Activated naive CD8-positive, alpha-beta T cell treated with anti-CD3 and anti-CD28 coated beads, Interleukin-2, amount 10 ng/mL, durations not matched to agents 7 days and 5 days (primary cell): ENCODE data around the gene CHTOP. TPM values are rescaled to one million over a fixed set of nuclear protein-coding genes. Genes with fewer than 3 reads are reported as not detected.

Experiments
- ATAC-seq: fragments of 150-1000 bp; cut with Tn5 transposase; one replicate; pipeline ENCODE4 v1.10.0; 2021; ENCODE audit warnings: low read depth, moderate library complexity
- POLR2A ChIA-PET: fragments of 350-600 bp; sonication (Branson Sonifier 250); formaldehyde crosslinking; loops from one replicate; lab custom pipeline; 2021; ENCODE audit warnings: antibody characterized with exemption; lab: Charles Lee
- DNase-seq: peaks from one replicate; pipeline ENCODE4 v3.0.0; 2021
- H3K27ac Mint-ChIP-seq: one replicate; pipeline ENCODE4 v1.8.0; 2022; ENCODE audit warnings: mild to moderate bottlenecking, mixed read lengths
- H3K27me3 Mint-ChIP-seq: one replicate; pipeline ENCODE4 v1.8.0; 2022; ENCODE audit warnings: mild to moderate bottlenecking, moderate library complexity, mixed read lengths
- H3K36me3 Mint-ChIP-seq: one replicate; pipeline ENCODE4 v1.8.0; 2021; ENCODE audit warnings: mild to moderate bottlenecking, mixed read lengths
- H3K4me1 Mint-ChIP-seq: one replicate; pipeline ENCODE4 v1.8.0; 2021; ENCODE audit warnings: mixed read lengths
- H3K4me3 Mint-ChIP-seq: one replicate; pipeline ENCODE4 v1.8.0; 2022; ENCODE audit warnings: mild to moderate bottlenecking, moderate library complexity, mixed read lengths
- H3K9me3 Mint-ChIP-seq: one replicate; pipeline ENCODE4 v1.8.0; 2021; ENCODE audit warnings: mixed read lengths
- total RNA-seq, 2 experiments: library from RNA; stranded (reverse); gene quantifications; one replicate each; pipeline ENCODE4 v1.2.3, GENCODE V29; 2021

CHTOP gene
- total RNA-seq, 2 experiments from 2014 or later: 98.1 to 105 TPM

DNA sequence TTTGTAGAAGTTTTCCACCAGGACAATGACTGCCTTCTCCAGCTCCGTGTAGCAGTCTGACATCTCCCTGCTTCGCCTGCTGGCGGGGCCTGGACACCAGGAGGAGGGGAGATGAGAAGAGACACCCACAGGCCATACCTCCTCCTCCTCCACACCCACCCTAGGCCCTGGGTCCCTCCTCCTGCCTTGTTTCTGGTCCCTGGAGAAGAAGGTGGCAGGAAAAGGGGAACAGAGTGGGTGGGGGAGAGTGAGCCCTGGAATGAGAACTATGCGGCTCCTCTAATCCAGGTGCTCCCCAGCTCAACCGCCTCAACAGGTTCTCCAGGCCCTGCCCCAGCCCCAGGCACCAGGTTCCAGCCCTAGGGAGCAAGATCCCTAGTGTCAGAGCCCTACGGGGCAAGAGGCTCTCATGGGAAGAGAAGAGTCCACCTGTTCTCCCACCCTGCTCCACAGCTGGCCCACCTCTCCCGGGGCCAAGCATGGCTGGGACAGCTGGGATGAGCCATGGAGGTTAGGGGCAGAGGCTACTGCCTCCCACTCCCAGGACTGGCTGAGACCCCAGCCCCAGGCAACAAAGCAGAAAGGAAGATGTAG is 25.7 kb upstream of the CHTOP start:
- no peaks in the 10 kb centered on the region for H3K4me1 Mint-ChIP-seq
- no peaks in the 10 kb centered on the region for H3K9me3 Mint-ChIP-seq
- ATAC-seq (no peak), DNase-seq (no peak)
- H3K36me3 Mint-ChIP-seq: no peaks in the 10 kb centered on the region
- POLR2A ChIA-PET: interaction anchor here (0.7 kb wide), 1 partner anchor 25 kb away, joined by 3 read pairs; the partner anchor contains the start of gene CHTOP
- no peak overlapping the region for H3K4me3 Mint-ChIP-seq
- H3K27ac Mint-ChIP-seq: no peak overlapping the region
- peaks cover 4% of the 10 kb centered on the region for H3K27me3 Mint-ChIP-seq

GRCh38 chr1:153608742-153609584 is 24.9 kb upstream of the CHTOP start:
- no peak overlapping the region for H3K27ac Mint-ChIP-seq
- no peaks in the 10 kb centered on the region for H3K4me1 Mint-ChIP-seq
- no peak for DNase-seq
- no peak for ATAC-seq
- no peaks in the 10 kb centered on the region for H3K36me3 Mint-ChIP-seq
- peaks cover 4% of the 10 kb centered on the region for H3K27me3 Mint-ChIP-seq
- POLR2A ChIA-PET: interaction anchor here (0.6 kb wide), 1 partner anchor 39 kb away, joined by 4 read pairs; no protein-coding TSS in a partner anchor
- H3K4me3 Mint-ChIP-seq: no peak overlapping the region
- no peaks in the 10 kb centered on the region for H3K9me3 Mint-ChIP-seq

DNA sequence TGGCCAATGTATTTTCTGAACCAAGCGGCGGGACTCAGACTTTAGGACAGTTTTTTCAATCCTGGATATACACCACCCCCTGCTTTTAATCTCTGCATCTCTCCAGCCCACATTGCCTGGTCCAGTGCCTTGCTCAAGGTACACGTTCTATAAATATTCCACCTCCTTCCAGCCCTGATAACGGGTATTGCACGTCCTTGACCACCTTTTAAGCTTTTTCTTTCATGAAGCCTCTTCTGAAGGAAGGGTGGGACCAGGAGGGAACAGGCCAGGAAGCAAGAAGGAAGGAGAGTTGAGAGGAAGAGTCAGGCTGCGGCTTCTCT is 24.3 kb upstream of the CHTOP start:
- Mint-ChIP-seq H3K27ac (peak overlapping the region; percentile 20), H3K36me3 (no peaks in the 10 kb centered on the region), H3K9me3 (no peaks in the 10 kb centered on the region), H3K4me1 (no peaks in the 10 kb centered on the region), H3K4me3 (no peak overlapping the region), H3K27me3 (peaks cover 4% of the 10 kb centered on the region)
- ATAC-seq (no peak), DNase-seq (no peak)
- POLR2A ChIA-PET: no interaction called here

DNA sequence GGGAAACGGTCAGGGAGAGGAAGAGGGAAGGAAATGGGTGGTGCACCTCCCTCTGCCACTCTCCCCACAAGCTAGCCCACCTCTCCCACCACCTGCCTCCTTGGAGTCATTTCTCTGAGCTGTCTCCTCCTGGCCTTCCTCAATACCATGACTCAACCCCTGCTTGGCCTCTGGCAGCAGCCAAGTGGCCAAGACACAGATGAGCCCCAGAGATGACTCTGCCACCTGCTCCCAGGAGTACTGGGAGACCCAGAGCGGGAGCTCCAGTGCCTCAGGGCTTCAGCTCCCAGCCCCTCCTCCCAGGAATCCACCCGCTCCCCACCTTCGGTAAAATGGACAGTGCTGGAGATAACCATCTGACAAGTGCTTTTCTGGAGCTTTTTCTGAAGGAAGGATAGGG is 23.5 kb upstream of the CHTOP start:
- DNase-seq (no peak), ATAC-seq (no peak)
- Mint-ChIP-seq H3K27me3 (peaks cover 4% of the 10 kb centered on the region), H3K4me1 (no peaks in the 10 kb centered on the region), H3K9me3 (no peaks in the 10 kb centered on the region), H3K27ac (no peak overlapping the region), H3K4me3 (no peak overlapping the region), H3K36me3 (no peaks in the 10 kb centered on the region)
- POLR2A ChIA-PET: no interaction called here

GRCh38 chr1:153610811-153611301 is 23.0 kb upstream of the CHTOP start:
- no peak for ATAC-seq
- H3K9me3 Mint-ChIP-seq: no peaks in the 10 kb centered on the region
- H3K36me3 Mint-ChIP-seq: no peaks in the 10 kb centered on the region
- no peak overlapping the region for H3K4me3 Mint-ChIP-seq
- no peaks in the 10 kb centered on the region for H3K4me1 Mint-ChIP-seq
- POLR2A ChIA-PET: no interaction called here
- H3K27ac Mint-ChIP-seq: no peak overlapping the region
- no peak for DNase-seq
- peaks cover 4% of the 10 kb centered on the region for H3K27me3 Mint-ChIP-seq

- ATAC-seq (no peak), DNase-seq (no peak)
- POLR2A ChIA-PET: interaction anchor here (2.0 kb wide), 1 partner anchor 23 kb away, joined by 7 read pairs; the partner anchor contains the start of gene CHTOP
- H3K4me1 Mint-ChIP-seq: no peaks in the 10 kb centered on the region
- H3K36me3 Mint-ChIP-seq: no peaks in the 10 kb centered on the region
- H3K4me3 Mint-ChIP-seq: no peak overlapping the region
- no peaks in the 10 kb centered on the region for H3K9me3 Mint-ChIP-seq
- no peak overlapping the region for H3K27ac Mint-ChIP-seq
- peaks cover 4% of the 10 kb centered on the region for H3K27me3 Mint-ChIP-seq
Measured at GRCh38 chr1:153611356-153611755, 22.5 kb upstream of the CHTOP start.

- Mint-ChIP-seq H3K27me3 (peaks cover 4% of the 10 kb centered on the region), H3K4me3 (no peak overlapping the region), H3K36me3 (no peaks in the 10 kb centered on the region), H3K27ac (no peak overlapping the region), H3K9me3 (no peaks in the 10 kb centered on the region), H3K4me1 (no peaks in the 10 kb centered on the region)
- DNase-seq: no peak
- ATAC-seq: no peak
- POLR2A ChIA-PET: interaction anchor here (0.6 to 2.0 kb wide), 2 partner anchors 22 to 40 kb away, joined by 3 to 7 read pairs; partner anchors contain the start of gene CHTOP
Measured at GRCh38 chr1:153612111-153612754, 21.6 kb upstream of the CHTOP start.

DNA sequence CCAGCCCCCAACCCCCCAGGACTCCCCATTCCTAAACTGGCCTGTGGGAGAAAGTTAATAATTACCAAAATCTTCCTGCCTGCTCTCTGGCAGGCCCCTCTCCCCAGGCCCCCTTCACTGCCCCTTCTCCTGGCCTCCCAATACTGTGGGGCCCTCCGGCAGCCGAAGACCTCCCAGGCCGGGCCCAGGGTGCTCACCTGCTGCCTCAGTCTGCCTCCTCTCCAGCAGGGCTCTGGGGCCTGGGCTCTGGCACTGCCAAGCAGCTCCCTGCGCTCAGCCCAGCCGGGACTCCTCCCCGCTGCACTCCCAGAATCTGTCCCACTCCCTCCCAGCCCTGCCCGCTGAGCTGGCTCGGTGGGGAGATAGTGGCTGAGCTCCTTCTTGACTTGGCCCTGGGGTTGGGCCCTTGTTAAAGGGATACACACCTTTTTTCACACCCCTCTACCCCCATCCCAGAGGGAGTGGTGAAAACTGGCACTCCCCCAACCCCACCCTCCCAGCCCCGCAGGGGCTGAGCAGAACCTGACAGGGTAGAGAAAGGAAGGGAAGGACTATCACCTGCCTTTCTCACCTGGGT is 21.0 kb upstream of the CHTOP start, which contains the start of gene S100A16:
TSS of gene S100A16 (minus strand) at position 383 of the 577 bp plus-strand sequence. CDS start 4,986 bp downstream, outside the sequence.
- H3K4me1 Mint-ChIP-seq: no peaks in the 10 kb centered on the region
- no peaks in the 10 kb centered on the region for H3K9me3 Mint-ChIP-seq
- H3K27me3 Mint-ChIP-seq: peaks cover 4% of the 10 kb centered on the region
- H3K36me3 Mint-ChIP-seq: no peaks in the 10 kb centered on the region
- DNase-seq: no peak
- POLR2A ChIA-PET: interaction anchor here (0.6 to 2.0 kb wide), 2 partner anchors 21 to 41 kb away, joined by 3 to 7 read pairs; partner anchors contain the start of gene CHTOP
- no peak within 1 kb of the TSS for H3K27ac Mint-ChIP-seq
- no peak for ATAC-seq
- H3K4me3 Mint-ChIP-seq: no peak within 1 kb of the TSS

DNA sequence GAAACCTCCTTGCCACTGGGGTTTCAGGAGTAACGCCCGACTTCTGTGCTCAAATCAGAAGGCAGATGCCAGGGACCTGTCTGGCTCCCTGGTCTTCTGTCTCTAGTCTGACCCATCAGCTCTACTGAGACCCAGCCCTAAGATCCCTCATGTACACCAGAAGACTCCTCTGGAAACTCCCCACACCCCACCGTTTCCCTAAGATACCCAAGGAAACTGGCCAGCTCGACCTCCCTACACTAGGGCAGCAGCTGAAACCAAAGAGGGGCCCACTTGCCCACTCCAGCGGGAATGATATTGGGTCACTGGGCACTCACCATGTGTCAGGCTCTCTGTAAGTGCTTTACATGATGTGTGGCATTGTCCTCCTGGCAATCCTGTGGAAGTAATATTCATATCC is 20.5 kb upstream of the CHTOP start:
- H3K27me3 Mint-ChIP-seq: peaks cover 4% of the 10 kb centered on the region
- no peaks in the 10 kb centered on the region for H3K36me3 Mint-ChIP-seq
- no peak overlapping the region for H3K27ac Mint-ChIP-seq
- POLR2A ChIA-PET: interaction anchor here (2.0 kb wide), 1 partner anchor 21 kb away, joined by 7 read pairs; the partner anchor contains the start of gene CHTOP
- no peaks in the 10 kb centered on the region for H3K4me1 Mint-ChIP-seq
- DNase-seq (no peak), ATAC-seq (no peak)
- no peak overlapping the region for H3K4me3 Mint-ChIP-seq
- no peaks in the 10 kb centered on the region for H3K9me3 Mint-ChIP-seq

DNA sequence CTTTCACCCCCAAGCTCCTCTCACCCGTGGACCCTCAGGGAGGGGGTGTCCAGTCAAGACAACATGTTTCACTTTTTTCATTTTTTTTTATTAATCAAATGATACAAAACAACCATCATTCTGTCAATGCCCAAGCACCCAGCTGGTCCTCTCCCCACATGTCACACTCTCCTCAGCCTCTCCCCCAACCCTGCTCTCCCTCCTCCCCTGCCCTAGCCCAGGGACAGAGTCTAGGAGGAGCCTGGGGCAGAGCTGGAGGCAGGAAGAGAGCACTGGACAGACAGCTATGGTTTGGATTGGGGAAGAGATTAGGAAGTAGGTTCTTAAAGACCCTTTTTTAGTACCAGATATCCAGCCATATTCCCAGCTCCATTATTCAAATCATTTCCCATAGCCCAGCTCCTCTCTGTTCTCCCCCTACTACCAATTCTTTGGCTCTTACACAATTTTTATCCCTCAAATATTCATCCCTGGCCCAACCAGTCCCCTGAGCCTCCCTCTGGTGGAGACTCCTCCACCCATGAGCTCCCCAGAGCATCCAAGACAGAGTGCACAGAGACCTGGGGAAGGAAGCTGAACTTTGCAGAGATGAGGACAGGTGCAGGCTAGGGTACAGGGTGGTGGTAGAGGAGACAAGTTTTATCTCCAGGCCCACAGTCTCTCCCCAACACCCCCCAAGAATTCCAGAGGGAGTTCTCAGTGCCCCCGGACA is 19.5 kb upstream of the CHTOP start:
- POLR2A ChIA-PET: interaction anchor here (1.0 kb wide), 1 partner anchor 82 kb away, joined by 3 read pairs; no protein-coding TSS in a partner anchor
- Mint-ChIP-seq H3K27me3 (peaks cover 4% of the 10 kb centered on the region), H3K9me3 (no peaks in the 10 kb centered on the region), H3K27ac (no peak overlapping the region), H3K4me1 (no peaks in the 10 kb centered on the region), H3K36me3 (no peaks in the 10 kb centered on the region), H3K4me3 (no peak overlapping the region)
- DNase-seq (no peak), ATAC-seq (no peak)

- POLR2A ChIA-PET: interaction anchor here (1.0 kb wide), 1 partner anchor 82 kb away, joined by 3 read pairs; no protein-coding TSS in a partner anchor
Measured at GRCh38 chr1:153614906-153615305, 19.0 kb upstream of the CHTOP start.

DNA sequence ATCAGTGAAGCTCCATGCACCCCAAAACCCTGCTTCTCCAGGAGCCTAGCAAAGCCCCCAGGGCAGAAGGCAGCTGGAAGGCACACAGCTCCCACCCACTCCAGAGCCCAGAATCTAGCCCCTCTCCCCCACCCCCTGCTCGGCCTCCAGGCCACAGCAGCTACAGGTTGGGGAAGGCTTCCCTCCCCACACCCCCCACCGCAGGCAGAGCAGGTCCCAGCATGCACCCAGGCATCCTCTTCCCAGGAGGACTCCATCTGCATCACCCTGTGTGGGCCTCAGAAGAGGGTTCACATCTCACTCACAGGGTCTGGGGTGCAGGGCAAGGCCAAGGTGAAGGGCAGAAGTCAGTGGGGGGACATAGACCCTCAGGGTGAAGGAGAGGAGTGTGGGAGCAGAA is 18.5 kb upstream of the CHTOP start:
- DNase-seq: no peak
- Mint-ChIP-seq H3K27me3 (peaks cover 4% of the 10 kb centered on the region), H3K9me3 (no peaks in the 10 kb centered on the region), H3K4me1 (no peaks in the 10 kb centered on the region), H3K36me3 (no peaks in the 10 kb centered on the region), H3K27ac (no peak overlapping the region), H3K4me3 (no peak overlapping the region)
- POLR2A ChIA-PET: interaction anchor here (1.0 to 1.2 kb wide), 2 partner anchors 18 to 83 kb away, joined by 3 to 5 read pairs; partner anchors contain the start of gene CHTOP
- ATAC-seq: no peak

More at GRCh38 chr1:153614906-153615305, 19.0 kb upstream of the CHTOP start:
- DNase-seq (no peak), ATAC-seq (no peak)
- Mint-ChIP-seq H3K27ac (no peak overlapping the region), H3K4me1 (no peaks in the 10 kb centered on the region), H3K36me3 (no peaks in the 10 kb centered on the region), H3K27me3 (peaks cover 4% of the 10 kb centered on the region), H3K4me3 (no peak overlapping the region), H3K9me3 (no peaks in the 10 kb centered on the region)
